CD4-positive, alpha-beta T cell treated with Interleukin-6 for 4 hours (primary cell): ENCODE results near the gene SOBP.
"Not testable (repeated sequence)": the region's sequence is repeated elsewhere in the genome, so short reads cannot be mapped to it uniquely, and the experiment has no call there.

Source experiments
- DNase-seq: peaks from one replicate; pipeline ENCODE4 v3.0.0-alpha.2; 2020; ENCODE audit warnings: mixed read lengths

The SOBP gene

GRCh38 chr6:107524626-107525025 lies 34.7 kb downstream of the SOBP start:
- DNase-seq = no peak

GRCh38 chr6:107531868-107532267 lies 42.0 kb downstream of the SOBP start:
- no peak for DNase-seq

GRCh38 chr6:107532706-107533105 lies 42.8 kb downstream of the SOBP start:
- DNase-seq = no peak

GRCh38 chr6:107533415-107534059 lies 43.6 kb downstream of the SOBP start:
- DNase-seq = no peak

- DNase-seq = no peak
Measured at GRCh38 chr6:107534571-107535141, 44.7 kb downstream of the SOBP start.

GRCh38 chr6:107535626-107536025 lies 45.7 kb downstream of the SOBP start:
- no peak for DNase-seq

GRCh38 chr6:107536180-107536961 lies 46.5 kb downstream of the SOBP start:
- DNase-seq = no peak

GRCh38 chr6:107537559-107537958 lies 47.6 kb downstream of the SOBP start:
- DNase-seq = no peak

GRCh38 chr6:107538856-107539387 lies 49.0 kb downstream of the SOBP start:
- no peak for DNase-seq

- no peak for DNase-seq
Measured at GRCh38 chr6:107539409-107539808, 49.5 kb downstream of the SOBP start.

GRCh38 chr6:107539849-107540464 lies 50.0 kb downstream of the SOBP start:
- DNase-seq = no peak

GRCh38 chr6:107540465-107540857 lies 50.5 kb downstream of the SOBP start:
- no peak for DNase-seq

- no peak for DNase-seq
Measured at GRCh38 chr6:107542192-107542668, 52.3 kb downstream of the SOBP start.

GRCh38 chr6:107543088-107543487 lies 53.2 kb downstream of the SOBP start:
- DNase-seq = no peak

- DNase-seq = no peak
Measured at GRCh38 chr6:107543567-107543966, 53.6 kb downstream of the SOBP start.

GRCh38 chr6:107545763-107546162 lies 55.8 kb downstream of the SOBP start:
- DNase-seq = no peak

- DNase-seq = no peak
Measured at GRCh38 chr6:107546691-107547450, 57.0 kb downstream of the SOBP start.

- DNase-seq = no peak
Measured at GRCh38 chr6:107547451-107547840, 57.5 kb downstream of the SOBP start.

GRCh38 chr6:107550241-107550840 lies 60.4 kb downstream of the SOBP start:
- DNase-seq = no peak

GRCh38 chr6:107550906-107551305 lies 61.0 kb downstream of the SOBP start:
- no peak for DNase-seq

GRCh38 chr6:107553121-107553520 lies 63.2 kb downstream of the SOBP start:
- not testable (repeated sequence) for DNase-seq

GRCh38 chr6:107554326-107554725 lies 64.4 kb downstream of the SOBP start:
- no peak for DNase-seq
